Measurements from ENCODE around the gene TUBB4A.

The TUBB4A gene

GRCh38 chr19:6489278-6490061 lies 12.6 kb downstream of the TUBB4A start:
- TF ChIP-seq NFIC (IDR thresholded peaks at IDR 0.05): no peak
- TF ChIP-seq EGR1 (IDR thresholded peaks at IDR 0.05): no peak
- TF ChIP-seq USF1 (IDR thresholded peaks at IDR 0.05): no peak
- no peak for TF ChIP-seq RAD21 (IDR thresholded peaks at IDR 0.05; ENCODE audit: low read depth)
- no peak for TF ChIP-seq TEAD4 (IDR thresholded peaks at IDR 0.05)
- no peak for TF ChIP-seq YY1 (IDR thresholded peaks at IDR 0.05; ENCODE audit: low read depth)
- TF ChIP-seq EP300 (IDR thresholded peaks at IDR 0.05; ENCODE audit: borderline replicate concordance): no peak
- TF ChIP-seq TAF1 (IDR thresholded peaks at IDR 0.05; ENCODE audit: low read depth): no peak
- TF ChIP-seq, protein P1, sequence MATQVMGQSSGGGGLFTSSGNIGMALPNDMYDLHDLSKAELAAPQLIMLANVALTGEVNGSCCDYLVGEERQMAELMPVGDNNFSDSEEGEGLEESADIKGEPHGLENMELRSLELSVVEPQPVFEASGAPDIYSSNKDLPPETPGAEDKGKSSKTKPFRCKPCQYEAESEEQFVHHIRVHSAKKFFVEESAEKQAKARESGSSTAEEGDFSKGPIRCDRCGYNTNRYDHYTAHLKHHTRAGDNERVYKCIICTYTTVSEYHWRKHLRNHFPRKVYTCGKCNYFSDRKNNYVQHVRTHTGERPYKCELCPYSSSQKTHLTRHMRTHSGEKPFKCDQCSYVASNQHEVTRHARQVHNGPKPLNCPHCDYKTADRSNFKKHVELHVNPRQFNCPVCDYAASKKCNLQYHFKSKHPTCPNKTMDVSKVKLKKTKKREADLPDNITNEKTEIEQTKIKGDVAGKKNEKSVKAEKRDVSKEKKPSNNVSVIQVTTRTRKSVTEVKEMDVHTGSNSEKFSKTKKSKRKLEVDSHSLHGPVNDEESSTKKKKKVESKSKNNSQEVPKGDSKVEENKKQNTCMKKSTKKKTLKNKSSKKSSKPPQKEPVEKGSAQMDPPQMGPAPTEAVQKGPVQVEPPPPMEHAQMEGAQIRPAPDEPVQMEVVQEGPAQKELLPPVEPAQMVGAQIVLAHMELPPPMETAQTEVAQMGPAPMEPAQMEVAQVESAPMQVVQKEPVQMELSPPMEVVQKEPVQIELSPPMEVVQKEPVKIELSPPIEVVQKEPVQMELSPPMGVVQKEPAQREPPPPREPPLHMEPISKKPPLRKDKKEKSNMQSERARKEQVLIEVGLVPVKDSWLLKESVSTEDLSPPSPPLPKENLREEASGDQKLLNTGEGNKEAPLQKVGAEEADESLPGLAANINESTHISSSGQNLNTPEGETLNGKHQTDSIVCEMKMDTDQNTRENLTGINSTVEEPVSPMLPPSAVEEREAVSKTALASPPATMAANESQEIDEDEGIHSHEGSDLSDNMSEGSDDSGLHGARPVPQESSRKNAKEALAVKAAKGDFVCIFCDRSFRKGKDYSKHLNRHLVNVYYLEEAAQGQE (IDR thresholded peaks at IDR 0.05; ENCODE audit: low read depth): no peak
- TF ChIP-seq CEBPB (IDR thresholded peaks at IDR 0.05): no peak
- no peak for TF ChIP-seq CREB1 (IDR thresholded peaks at IDR 0.05; ENCODE audit: low read depth)
- TF ChIP-seq, protein P2, sequence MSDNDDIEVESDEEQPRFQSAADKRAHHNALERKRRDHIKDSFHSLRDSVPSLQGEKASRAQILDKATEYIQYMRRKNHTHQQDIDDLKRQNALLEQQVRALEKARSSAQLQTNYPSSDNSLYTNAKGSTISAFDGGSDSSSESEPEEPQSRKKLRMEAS (IDR thresholded peaks at IDR 0.05): no peak
- TF ChIP-seq ZBTB7A (IDR thresholded peaks at IDR 0.05; ENCODE audit: low read depth): no peak
- no peak for TF ChIP-seq TCF12 (IDR thresholded peaks at IDR 0.05; ENCODE audit: low read depth)
- TF ChIP-seq FOXM1 (IDR thresholded peaks at IDR 0.05; ENCODE audit: borderline replicate concordance, low read depth): no peak

DNA sequence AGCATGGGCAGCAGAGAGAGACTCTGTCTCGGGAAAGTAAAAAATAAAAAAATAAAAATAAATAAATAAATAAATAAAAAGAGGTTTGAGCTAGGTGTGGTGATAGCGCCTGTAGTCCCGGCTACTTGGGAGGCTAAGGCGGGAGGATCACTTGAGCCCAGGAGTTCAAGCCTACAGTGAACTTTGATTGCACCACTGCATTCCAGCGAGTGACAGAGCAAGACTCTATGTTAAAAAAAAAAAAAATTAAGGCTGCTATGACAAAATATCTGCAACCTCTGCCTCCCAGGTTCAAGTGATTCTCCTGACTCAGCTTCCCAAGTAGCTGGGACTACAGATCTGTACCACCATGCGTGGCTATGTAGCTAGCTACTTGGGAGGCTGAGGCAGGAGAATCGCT lies 17.3 kb downstream of the TUBB4A start:
- TF ChIP-seq TEAD4 (IDR thresholded peaks at IDR 0.05) (no peak), CREB1 (IDR thresholded peaks at IDR 0.05; ENCODE audit: low read depth) (no peak), EP300 (IDR thresholded peaks at IDR 0.05; ENCODE audit: borderline replicate concordance) (no peak), YY1 (IDR thresholded peaks at IDR 0.05; ENCODE audit: low read depth) (no peak), ZBTB7A (IDR thresholded peaks at IDR 0.05; ENCODE audit: low read depth) (no peak), RAD21 (IDR thresholded peaks at IDR 0.05; ENCODE audit: low read depth) (no peak), CEBPB (IDR thresholded peaks at IDR 0.05) (no peak)

GRCh38 chr19:6484230-6484629 lies 17.9 kb downstream of the TUBB4A start:
- no peak for TF ChIP-seq TCF12 (IDR thresholded peaks at IDR 0.05; ENCODE audit: low read depth)
- no peak for TF ChIP-seq CEBPB (IDR thresholded peaks at IDR 0.05)

DNA sequence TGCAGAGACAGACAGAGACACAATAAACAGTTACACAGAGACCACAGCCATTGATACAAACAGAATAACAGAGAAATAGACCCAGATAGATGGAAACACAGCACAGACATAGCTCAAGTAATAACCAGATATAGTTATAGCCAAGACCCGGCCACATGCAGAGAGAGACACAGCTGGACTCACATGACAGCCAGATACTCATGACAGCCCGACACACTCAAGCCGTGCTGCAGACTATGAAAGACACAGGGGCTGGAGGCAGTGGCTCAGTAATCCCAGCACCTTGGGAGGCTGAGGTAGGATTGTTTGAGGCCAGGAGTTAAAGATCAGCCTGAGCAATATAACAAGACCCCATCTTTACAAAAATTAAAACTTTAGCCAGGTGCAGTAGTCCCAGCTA lies 18.9 kb downstream of the TUBB4A start:
- no peak for TF ChIP-seq EGR1 (IDR thresholded peaks at IDR 0.05)
- TF ChIP-seq, protein P2 (IDR thresholded peaks at IDR 0.05): no peak
- TF ChIP-seq TAF1 (IDR thresholded peaks at IDR 0.05; ENCODE audit: low read depth): no peak
- TF ChIP-seq YY1 (IDR thresholded peaks at IDR 0.05; ENCODE audit: low read depth): no peak
- no peak for TF ChIP-seq TCF12 (IDR thresholded peaks at IDR 0.05; ENCODE audit: low read depth)
- TF ChIP-seq NFIC (IDR thresholded peaks at IDR 0.05): no peak
- TF ChIP-seq EP300 (IDR thresholded peaks at IDR 0.05; ENCODE audit: borderline replicate concordance): no peak
- TF ChIP-seq CREB1 (IDR thresholded peaks at IDR 0.05; ENCODE audit: low read depth): no peak
- TF ChIP-seq, protein P1 (IDR thresholded peaks at IDR 0.05; ENCODE audit: low read depth): no peak
- no peak for TF ChIP-seq CEBPB (IDR thresholded peaks at IDR 0.05)
- no peak for TF ChIP-seq RAD21 (IDR thresholded peaks at IDR 0.05; ENCODE audit: low read depth)

DNA sequence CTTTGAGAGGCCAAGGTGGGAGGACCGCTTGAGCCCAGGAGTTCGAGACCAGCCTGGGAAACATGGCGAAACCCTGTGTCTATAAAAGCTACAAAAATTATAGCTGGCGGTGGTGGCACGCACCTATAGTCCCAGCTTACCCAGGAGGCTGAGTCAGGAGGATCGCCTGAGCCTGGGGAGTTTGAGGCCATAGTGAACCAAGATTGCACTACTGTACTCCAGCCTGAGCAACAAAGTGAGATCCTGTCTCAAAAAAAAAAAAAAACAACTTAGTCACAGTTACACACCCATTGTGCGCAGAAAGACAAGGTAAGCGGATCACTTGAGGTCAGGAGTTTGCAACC lies 19.8 kb downstream of the TUBB4A start:
- TF ChIP-seq TAF1 (IDR thresholded peaks at IDR 0.05; ENCODE audit: low read depth) (no peak), CEBPB (IDR thresholded peaks at IDR 0.05) (no peak), YY1 (IDR thresholded peaks at IDR 0.05; ENCODE audit: low read depth) (no peak), EP300 (IDR thresholded peaks at IDR 0.05; ENCODE audit: borderline replicate concordance) (no peak), EGR1 (IDR thresholded peaks at IDR 0.05) (no peak)
- TF ChIP-seq, protein P2 (IDR thresholded peaks at IDR 0.05): no peak

DNA sequence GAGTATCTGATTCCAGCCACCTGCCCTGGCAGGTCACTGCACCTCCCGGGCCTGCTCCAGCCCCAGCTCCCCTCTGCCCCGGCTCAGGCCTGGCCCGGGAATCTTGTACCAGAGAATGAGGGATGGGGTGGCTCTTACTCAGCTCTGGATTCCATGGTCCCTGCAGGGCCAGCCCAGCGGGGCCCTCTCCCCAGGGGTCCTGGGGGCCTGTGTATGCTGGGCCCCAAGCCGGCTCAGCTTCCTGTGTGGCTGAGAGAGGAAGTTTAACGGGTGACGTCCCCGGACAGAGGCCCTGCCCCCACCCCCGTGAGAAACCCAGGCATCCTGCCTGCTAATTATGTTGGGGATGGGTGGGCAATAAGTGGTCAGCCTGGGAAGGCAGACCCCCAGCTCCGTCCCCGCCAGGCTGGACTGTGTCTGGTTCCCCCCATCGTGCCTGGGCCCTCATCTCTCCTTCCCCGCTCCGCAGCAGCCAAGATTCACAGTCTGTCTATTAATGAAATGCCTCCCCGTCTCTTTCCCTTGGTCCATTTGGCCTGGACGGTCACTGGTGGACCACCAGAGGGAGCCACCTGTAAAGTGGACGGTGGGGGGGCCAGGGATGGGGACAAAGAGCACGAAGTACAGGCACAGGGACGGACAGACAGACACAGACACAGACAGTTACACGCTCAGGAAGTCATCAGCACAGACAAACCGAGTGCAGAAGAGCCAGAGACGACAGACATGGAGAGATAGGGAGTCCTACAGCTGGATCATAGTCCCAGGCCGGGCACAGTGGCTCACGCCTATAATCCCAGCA lies 20.4 kb downstream of the TUBB4A start, which contains the start of gene DENND1C:
TSS of gene DENND1C (minus strand) at position 247 of the 802 bp plus-strand sequence. CDS start at position 155, 92 bp downstream.
- TF ChIP-seq RAD21 (IDR thresholded peaks at IDR 0.05; ENCODE audit: low read depth) (peak; percentile 47), CEBPB (IDR thresholded peaks at IDR 0.05) (no peak)
